Fibroblast of skin of left biceps (primary cell): Measurements from ENCODE around the gene CATSPER3.

Experiments used
- DNase-seq, 2 experiments: peaks; one replicate each; pipeline ENCODE4 v3.0.0-alpha.2; 2013; ENCODE audit warnings: low read depth in 2 of 2

CATSPER3 gene

DNA sequence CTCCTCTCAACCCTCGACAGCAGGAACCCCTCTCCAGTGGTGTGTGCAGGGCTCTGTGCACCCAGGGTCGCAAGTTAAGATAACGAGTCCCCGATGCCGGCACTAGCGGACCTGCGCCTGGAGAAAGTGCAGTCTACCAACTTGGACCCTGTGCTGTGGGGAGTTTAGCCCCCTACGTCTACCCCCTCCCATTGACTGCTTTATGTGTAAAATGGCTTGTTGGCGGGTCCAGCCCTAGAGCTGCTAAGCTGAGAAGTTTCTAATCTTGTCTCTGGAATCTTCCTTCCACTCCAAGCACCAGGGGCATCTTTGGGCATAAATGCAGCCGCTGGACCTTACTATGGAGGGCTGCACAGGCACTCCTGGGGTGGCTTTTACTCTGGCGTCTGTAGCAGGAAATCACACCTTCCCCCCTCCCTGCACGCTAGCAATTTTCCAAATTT, 73.5 kb downstream of the CATSPER3 start:
- no peak for DNase-seq

DNA sequence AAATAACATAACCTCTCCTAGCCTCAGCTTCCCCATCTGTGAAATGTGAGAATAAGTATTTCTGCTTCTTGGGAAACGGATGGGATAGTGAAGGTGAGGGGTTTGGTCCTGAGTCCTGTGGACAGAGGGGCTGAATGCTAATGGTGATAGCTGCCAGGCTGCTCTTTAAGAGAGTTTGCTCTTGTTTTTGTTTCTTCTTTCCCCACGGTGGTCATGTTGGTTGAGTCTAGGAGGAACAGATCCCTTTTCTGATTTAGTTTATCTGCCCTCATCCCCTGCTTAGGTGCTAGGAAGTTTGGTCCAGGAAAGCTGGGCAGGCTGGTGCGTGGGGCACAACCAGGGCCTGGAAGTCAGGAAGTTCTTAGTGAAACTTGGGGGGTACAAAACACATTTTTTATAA, 74.0 kb downstream of the CATSPER3 start:
- no peak for DNase-seq

DNA sequence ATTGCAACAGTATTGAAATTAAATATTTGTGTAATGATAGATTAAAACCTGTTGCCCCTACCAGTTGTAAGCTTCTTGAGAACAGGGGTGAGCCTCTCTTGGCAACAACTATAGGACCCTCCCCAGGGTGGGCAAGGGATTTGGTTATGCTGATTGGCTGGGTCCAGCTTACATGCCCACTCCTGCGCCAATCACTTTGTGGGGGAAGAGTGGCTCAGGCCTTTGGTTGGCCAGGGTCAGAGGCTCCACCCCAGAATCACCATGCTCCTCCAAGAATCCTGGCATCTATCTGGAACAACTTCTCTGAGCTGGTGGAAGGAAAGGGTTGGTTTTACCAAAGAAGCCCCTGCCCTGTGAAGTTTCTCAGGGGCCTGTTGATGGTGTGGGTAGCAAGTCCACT, 74.9 kb downstream of the CATSPER3 start:
- DNase-seq = no peak

DNA sequence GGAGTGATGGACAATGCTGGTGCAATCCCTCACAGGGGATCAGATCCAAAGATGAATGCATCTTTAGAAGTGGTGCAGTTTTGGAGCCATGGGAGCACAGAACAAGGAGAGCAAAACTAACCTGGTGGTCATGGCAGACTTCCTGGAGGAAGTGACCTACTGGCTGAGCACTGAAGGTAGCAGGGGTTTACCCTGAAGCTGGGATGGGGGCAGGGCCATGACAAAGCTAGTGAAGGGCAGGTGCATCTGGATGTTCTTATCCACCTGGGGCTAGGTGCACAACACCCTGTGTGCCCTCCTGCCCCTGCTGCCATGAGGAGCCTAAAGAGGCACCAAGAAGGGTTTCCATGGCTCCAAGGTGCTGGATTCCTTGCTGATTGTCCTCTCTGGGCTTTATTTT, 77.8 kb downstream of the CATSPER3 start:
- DNase-seq = no peak

DNA sequence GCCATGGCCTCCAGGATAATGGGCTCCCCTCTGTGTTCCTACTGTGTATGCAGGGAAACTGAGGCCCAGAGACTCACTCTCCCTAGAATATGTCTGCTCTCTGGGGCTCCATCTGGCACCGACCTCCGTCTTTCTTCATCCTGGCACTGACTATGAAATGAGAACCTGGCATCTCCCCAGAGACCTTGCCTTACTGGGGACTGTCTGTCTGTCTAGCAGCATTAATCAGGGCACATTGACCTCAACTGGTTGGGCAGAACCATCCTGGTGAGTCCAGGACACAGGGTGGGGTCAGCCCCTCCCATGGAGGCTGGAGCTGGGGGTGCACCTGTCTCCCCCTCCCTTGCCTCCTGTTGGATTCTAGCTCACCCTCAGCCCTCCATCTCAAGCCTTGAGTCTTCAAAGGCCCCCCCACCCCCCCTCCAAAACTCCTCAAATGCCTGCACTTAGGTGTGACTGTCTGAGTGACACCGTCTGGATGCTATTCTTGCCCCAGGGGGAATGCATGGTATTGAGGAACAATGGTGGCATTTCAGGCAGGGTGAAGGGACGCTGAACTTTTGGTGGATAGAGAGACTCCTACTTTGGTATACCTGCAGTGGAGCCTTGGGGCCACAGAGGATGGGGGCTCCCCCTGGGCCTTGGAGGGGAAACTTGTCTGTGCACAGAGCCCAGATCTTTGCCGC, 79.1 kb downstream of the CATSPER3 start:
- DNase-seq = no peak

DNA sequence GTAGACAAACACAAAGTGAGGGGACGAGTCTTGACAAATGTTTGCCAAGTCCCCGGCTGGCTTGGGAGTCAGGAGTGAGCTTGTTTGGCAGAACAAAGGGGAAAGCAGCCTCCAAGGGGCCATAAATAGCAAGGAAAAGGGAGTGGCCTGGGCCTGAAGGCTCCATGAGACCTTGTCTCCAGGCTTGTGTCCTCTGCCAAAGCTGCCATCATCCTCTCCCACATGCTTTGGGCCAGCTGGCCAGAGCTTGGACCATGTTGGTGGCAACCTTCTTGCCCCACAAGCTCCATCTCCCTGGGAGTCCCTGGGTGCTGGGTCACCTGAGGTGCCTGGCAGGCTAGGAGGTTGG, 79.6 kb downstream of the CATSPER3 start:
- no peak for DNase-seq

DNA sequence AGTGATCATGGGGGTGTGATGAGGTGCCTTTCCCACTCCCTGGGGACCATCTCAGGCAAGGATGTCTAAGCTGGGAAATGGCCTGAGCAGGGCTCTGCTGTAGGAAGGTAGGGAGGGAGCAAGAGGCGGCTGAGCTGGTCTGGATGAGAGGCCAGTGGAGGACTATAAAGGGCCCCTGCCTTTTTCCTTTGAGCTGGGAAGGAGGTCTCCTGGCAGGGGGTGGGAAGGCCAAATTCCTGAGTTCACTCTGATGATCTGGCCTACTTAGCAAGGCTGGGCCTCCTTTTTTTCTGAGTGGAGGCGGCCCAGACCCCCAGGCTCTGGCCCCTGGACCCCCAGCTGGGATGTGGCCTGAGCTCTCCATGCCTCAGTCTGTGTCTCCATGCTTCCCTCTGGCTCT, 80.6 kb downstream of the CATSPER3 start:
- no peak for DNase-seq

DNA sequence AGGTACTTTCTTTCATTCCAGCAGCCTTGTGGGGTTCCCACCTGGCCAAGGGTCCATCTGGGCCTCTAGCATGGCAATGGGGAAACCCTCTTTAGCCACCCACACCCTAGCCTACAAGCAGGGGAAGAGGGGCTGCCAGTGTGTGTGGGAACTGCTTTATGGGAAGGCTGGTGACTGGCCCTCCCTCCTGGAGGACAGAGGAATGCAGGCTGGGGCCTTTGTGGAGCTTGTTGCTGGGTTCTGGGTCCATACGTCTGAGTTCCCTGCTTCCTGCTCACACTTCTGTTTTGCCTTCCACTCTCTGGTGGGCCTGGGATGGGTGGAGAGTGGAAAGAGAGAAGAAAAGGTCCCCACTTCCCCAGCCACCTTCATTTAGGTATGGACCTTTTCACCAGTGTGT, 81.2 kb downstream of the CATSPER3 start:
- no peak for DNase-seq

DNA sequence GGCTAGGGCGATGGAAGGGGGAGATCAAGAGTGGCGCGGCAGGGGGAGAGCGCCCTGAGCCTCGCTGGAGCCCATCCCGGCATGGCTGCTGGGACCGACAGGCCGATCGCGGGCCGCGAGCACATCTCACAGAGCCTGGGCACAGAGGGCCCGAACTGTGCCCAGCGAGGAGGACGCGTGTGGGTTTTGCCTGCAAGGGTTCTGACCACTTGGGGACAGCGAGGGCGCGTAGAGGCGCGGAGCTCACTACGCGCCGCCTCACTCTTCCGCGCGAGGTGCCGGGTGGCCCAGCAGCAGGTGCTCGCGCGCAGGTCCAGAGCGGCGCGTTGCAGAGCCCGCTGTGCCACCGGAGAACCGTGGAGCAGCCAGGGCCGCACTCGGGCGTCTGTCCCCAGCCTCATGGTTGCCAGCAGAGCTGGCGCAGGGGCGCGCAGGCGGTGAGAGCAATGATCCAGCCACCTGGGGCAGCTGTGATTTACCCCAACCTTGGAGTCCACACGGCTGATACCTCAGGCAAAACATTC, 82.6 kb downstream of the CATSPER3 start:
- no peak for DNase-seq

DNA sequence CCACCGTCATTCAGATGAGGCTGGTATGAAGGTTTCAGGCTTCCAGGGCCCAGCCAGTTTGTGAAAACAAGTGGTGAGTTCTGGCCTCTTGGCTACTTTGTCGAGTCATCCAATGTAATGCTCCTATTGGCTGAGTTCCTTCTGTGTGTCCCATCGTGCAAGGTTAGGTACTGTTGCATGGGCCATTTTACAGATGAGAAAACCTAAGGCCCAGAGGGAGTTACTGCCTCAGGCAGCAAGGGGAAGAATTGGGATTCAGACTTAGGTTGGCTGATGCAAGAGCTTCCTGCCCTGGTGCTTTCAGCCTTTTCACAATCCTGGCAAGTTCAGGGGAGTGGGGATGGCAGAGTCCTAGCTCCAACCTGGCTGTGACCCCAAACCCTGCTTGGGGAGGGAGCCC, 83.7 kb downstream of the CATSPER3 start:
- no peak for DNase-seq

DNA sequence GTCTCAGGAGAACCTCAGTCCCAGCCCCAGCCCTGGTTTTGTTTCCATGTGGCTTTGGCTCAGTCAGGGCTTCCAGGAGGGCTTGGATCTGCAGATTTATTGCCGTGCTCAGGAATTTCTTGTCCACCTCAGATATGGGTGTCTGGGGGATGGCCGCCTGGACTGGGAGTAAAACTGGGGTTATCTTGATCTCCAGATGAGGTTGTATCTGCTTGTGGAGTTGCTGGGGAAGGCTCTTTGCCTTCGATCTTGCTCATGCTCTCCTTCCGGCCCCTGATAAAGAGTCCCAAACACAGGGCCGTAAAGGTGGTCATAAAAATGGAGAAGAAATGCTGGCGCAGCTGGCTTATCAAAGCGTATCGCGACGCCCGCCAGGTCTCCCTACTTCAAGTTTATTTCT, 84.2 kb downstream of the CATSPER3 start:
- DNase-seq = no peak

DNA sequence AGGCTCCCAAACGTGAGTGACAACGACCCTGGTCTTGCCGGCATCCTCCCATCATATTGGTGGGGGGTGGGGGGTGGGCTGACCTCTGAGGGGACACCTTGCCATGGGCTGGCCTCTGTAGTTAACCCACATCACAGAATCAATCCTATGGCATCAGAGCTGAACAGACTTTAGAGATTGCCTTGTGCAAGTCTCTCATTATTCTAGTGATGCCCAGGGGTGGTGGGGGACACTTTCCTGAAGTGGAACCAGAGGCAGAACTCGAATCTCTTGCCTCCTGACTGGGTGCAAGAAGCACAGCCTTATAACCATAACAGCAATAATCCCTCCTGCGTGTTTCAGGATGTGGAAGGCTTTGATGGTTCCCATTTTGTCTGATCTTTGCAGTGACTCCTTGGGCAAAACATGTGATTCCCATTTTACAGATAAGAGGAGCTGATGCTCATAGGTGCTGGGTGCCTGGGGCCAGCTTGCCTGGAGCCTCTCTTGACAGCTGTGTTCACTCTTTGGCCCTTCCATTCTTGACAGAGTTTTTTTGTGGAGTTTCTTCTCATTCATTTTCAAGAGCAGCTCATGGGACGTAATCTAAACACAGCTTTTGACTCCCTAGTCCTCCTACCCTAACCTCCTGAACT, 84.9 kb downstream of the CATSPER3 start:
- DNase-seq = no peak

DNA sequence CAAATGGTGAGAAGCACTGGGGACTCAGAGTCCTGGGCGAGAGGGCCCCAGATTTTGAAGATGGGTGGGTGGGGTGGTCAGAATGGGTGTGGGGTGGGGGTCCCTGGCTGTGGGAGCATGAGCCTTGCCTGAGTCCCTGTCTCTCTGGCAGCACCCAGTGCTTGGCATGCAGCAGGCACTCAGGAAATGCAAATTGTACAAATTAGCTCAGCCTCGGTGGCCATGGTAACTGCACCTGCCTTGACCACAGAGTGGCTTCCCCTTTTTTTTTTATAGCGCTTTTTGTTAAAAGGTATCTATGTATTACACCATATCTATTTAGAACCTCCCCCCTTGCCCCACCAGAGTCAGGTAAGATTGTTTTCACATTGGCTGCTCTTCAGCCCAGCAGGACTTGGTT, 85.6 kb downstream of the CATSPER3 start:
- DNase-seq = no peak

DNA sequence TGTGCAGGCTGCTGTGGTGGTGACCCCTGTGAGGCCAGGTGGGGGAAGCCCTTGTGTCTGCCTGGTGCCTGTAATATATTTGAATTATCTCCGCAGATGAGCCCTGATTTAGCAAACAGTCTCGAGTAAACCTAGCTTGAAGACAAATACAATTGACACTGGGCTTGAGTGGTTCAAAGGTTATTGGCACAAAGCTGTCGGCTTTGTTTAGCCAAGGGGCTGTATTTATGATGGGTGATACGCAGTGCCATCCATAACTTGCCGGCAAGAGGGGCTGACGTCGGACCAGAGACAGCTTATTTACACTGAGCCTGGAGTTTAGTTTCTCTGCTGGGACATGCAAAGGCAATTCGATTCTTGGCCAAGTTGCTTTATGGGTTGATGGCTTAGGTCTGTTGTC, 86.3 kb downstream of the CATSPER3 start:
- DNase-seq = no peak

DNA sequence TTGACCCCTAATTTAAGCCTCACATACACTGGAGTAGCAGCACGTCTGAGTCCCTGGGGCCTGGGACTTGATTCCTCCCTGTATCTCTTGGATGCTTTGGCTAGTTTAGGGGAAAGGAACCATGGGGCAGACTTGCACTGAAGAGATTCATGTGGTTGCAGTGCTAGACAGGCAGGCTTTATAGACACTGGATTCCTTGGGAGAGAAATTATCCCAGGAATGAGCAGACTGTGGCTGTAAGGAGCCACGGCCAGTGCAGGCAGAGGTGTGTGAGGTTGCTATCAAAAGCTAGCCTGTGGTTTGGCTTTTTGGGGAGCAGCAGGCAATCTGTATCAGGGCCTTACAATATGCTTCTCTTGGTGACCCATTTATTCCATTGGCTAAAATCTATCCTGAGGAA, 86.8 kb downstream of the CATSPER3 start:
- no peak for DNase-seq

DNA sequence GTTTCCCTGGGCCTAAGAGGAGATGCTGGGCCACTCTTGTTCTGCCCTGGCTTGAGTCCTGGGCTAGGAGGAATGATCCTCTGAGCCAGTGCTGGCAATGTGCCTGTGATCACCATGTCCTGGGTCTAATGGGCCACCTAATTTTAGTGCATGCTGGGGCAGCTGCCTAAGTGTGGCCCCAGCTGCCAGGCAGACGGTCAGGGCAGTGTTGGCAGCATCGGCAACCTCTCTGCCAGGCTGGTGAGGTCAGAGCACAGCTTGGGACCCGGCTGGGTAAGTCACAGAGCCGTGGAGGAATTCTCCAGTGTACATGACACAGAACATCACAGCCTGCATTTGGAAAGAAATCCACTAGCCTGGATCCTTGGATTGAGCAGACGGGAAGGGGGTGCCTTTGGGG, 87.7 kb downstream of the CATSPER3 start:
- no peak for DNase-seq

DNA sequence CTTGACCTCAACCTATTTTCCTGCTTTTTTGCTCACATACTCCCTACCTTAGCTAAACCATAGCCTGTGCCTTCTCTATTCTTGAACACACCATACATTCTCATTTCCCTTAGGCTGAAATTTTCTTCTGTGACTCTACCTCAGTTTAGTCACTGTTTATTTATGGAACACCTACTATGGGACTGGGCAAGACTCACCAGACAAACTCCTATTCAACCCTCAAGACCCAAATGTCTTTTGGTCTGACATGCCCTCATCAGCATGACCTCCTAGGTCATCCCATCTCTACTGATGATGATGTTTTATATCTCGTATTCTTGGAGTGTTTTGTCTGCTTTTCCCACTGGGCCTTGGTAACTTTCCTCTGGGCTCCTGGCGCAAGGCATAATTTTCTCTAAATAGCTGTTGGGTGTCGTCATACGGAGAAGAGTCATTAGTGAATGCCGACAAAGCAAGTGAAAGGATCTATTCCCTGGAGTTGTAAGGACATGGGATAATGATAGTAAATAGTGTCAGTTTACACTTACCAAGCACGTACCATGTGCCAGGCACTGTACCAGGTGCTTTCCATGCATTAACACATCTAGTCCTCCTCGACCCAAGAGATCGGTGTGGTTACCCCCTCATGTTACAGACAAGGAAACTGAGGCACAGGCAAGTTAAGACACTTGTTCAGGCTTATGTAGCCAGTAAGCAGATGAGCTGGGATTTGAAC, 88.8 kb downstream of the CATSPER3 start:
- no peak for DNase-seq

DNA sequence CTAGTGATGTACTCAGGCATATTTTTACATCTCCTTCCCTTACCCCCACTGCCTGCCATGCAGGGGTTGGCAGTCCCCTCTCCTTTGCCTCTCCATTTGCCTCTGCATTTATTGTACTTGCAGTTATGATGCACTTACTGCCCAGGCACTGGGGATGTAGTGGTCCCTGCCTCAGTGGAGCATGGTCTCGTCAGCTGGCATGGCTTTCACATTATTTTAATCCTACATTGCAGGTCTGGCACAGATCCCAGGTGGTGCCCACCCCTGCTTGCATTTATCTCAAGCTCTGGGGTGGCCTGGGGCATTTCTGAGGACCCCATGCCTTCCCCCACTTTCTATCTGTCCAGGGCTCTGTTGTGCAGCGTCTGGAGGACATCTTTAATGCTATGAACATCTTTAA, 89.5 kb downstream of the CATSPER3 start:
- DNase-seq = no peak

DNA sequence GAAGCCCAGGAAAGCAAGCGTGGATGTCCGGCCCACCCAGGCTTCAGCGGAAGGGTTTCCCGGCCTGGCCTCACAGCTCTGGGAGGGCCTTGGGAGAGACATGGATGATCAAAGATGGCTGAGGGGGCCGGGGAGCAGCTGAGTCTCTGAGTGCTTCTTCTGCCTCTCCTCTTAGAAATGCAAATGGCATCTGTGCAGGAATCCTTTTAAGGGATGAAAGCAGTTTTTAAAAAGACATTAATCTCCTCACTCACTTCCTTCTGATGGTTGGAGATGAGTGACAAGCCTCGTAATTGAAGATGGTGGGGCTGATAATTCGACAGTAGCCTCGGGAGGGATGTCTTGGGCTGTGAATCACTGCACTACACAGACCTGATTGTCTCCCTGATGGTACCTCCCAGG, 90.6 kb downstream of the CATSPER3 start:
- DNase-seq = no peak

DNA sequence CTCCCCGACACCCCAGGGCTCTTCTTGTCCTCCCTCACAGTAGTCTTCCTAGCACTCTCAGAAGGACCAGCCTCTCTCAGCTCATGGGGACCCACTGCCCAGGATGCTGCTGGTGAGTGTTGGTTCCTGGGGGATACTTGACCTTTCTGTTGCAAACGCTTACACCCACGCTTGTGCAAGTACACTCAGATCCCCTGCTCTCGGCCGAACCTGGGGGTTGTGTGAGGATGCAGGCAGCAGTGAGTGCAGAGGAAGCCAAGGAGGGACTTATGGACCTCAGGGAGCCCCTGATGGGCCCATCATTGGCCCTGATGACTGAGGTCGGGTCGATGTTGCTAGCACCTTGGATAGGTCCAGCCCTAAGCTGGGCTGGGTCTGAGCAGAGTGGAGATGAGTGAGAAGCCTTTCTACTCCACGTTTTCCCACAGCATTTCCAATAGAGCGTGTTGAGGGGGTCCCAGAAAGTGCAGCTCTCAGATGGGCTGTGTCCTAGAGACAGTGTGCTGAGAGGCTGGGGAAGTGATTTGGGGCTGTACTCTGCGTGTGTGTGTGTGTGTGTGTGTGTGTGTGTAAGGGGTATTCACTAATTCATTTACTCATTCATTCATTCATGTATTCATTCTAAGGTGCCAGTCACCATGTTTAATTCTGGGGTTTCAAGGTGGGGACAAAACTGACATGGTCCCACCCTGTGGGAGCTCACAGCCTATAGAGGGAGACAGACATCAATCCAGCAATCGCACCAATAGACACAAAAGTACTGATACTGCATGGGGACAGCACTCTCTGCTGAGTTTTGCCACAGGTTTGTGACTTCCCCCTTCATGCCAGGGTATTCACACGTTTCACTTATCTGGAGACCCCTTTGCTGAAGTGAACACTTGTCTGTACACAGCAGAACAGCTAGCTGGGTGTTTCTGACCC, 91.6 kb downstream of the CATSPER3 start:
- no peak for DNase-seq

DNA sequence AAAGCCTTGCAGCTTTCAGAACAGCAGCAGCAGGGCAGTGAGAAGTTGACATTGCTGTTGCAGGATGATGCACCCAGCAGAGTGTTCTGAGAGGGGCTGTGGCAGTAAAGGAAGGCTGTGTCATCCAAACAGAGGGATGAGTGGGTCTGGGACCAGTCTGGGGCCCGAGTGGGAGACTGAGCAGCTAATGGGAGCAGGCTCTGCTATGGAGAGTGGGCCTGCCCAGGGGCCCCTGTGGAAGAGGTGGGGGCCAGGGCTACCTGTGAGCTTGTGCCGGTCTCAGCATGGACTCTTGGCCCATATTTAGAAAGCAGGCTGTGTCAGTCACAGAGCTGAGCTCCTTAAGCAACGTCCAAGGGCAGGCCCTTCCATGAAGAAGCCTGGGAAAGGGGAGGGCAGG, 92.3 kb downstream of the CATSPER3 start:
- no peak for DNase-seq

DNA sequence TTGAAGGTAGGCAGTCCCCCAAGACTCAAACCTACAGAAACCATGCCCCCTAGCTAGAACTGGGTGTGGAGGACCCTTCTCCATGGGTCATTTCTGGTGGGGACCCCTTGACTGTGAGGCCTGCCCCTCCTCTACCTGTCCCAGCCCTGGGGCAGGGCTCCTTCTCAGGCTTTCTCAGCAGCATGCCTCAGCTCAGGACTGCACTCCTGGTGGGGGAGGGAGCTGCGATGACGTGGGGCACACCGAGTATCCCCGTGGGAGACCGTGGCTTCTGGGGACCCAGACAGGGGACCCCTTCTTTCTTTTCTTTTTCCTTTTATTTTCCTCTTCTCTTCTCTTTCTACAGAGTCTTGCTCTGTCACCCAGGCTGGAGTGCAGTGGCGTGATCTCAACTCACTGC, 93.3 kb downstream of the CATSPER3 start:
- DNase-seq = no peak
